Astrocyte (in vitro differentiated cells and primary cell): ENCODE measurements around the gene SLC16A6.
"Not testable (repeated sequence)": the region's sequence is repeated elsewhere in the genome, so short reads cannot be mapped to it uniquely, and the experiment has no call there.

ENCODE experiments used
- CTCF ChIP-seq: IDR thresholded peaks from 2 replicates; pipeline ENCODE4 v1.5.1; 2011; ENCODE audit warnings: low read depth, mild to moderate bottlenecking, inconsistent platforms, low read length, moderate library complexity; ENCODE audit not compliant: insufficient read depth
- EZH2 ChIP-seq: IDR thresholded peaks from 2 replicates; pipeline ENCODE4 v1.6.1; 2012; ENCODE audit warnings: mild to moderate bottlenecking, low read length, inconsistent platforms; ENCODE audit not compliant: insufficient read depth

GRCh38 chr17:68309066-68309670, 18.2 kb upstream of the SLC16A6 start:
- not testable (repeated sequence) for TF ChIP-seq CTCF, EZH2
